Testis (tissue), 2 donors: ENCODE data around the gene BAZ1B.

ENCODE experiments used
- CTCF ChIP-seq, 3 experiments: fragments of 450-650 bp in 2 of 3; fragments of 200-600 bp in 1 of 3; sonication (generic) in 1 of 3; IDR thresholded peaks; one replicate each; pipeline ENCODE4 v1.5.1; 2016 to 2019; ENCODE audit warnings: antibody characterized with exemption in 3 of 3, mild to moderate bottlenecking in 2 of 3, moderate library complexity in 1 of 3
- POLR2A ChIP-seq: fragments of 450-650 bp; IDR thresholded peaks from one replicate; pipeline ENCODE4 v1.6.1; 2017; ENCODE audit warnings: antibody characterized with exemption, mild to moderate bottlenecking, moderate library complexity

- TF ChIP-seq POLR2A (no peak), CTCF (IDR thresholded peaks at IDR 0.05) (no peak)
These were observed 35.5 kb upstream of the BAZ1B start, which contains the start of gene BCL7B for GRCh38 chr7:73557397-73558257.
